HEK293 (cell line): ENCODE measurements around the gene TNS1.

Source experiments
- CTCF ChIA-PET: fragments of 350-600 bp; formaldehyde crosslinking; extraction: SDS; loops from one replicate; lab custom pipeline; 2021; ENCODE audit warnings: antibody characterized with exemption; lab: Yijun Ruan, JAX
- POLR2A ChIA-PET: fragments of 300-600 bp; formaldehyde crosslinking; extraction: SDS; loops from one replicate; lab custom pipeline; 2020; ENCODE audit warnings: antibody characterized with exemption, inconsistent platforms; lab: Yijun Ruan, JAX
- H3K27ac ChIP-seq: fragments of 200-500 bp; sonication (Bioruptor generic); 2 replicates; pipeline ENCODE4 v1.5.1; 2014; ENCODE audit warnings: low read depth, low read length, control low read depth, inconsistent platforms; ENCODE audit errors: extremely low read depth
- H3K36me3 ChIP-seq, 2 experiments: fragments of 200-500 bp in 1 of 2; sonication (Bioruptor generic) in 1 of 2; 1 replicate in 1 of 2; 2 replicates in 1 of 2; pipeline ENCODE4 v1.5.1; 2014 to 2017; ENCODE audit warnings: inconsistent platforms in 2 of 2, low read length in 2 of 2; ENCODE audit not compliant: control insufficient read depth in 2 of 2, insufficient read depth in 1 of 2
- H3K4me1 ChIP-seq: fragments of 200-500 bp; sonication (Bioruptor generic); 2 replicates; pipeline ENCODE4 v1.5.1; 2014; ENCODE audit warnings: mild to moderate bottlenecking, low read length, inconsistent platforms; ENCODE audit not compliant: control insufficient read depth, insufficient read depth
- H3K4me3 ChIP-seq: 2 replicates; pipeline ENCODE4 v1.5.1; 2011; ENCODE audit warnings: low read depth, mild to moderate bottlenecking, control low read depth, low read length, moderate library complexity
- H3K9me3 ChIP-seq: fragments of 200-500 bp; sonication (Bioruptor generic); 2 replicates; pipeline ENCODE4 v1.5.1; 2014; ENCODE audit warnings: low read depth, low read length, inconsistent platforms; ENCODE audit not compliant: control insufficient read depth, insufficient read depth
- GFI1B ChIP-seq: fragments of 450-650 bp; formaldehyde crosslinking; IDR thresholded peaks from 2 replicates; pipeline ENCODE4 v1.5.1; 2016; ENCODE audit warnings: missing biosample characterization, missing genetic modification characterization
- OSR2 ChIP-seq: fragments of 450-650 bp; formaldehyde crosslinking; IDR thresholded peaks from 2 replicates; pipeline ENCODE4 v1.5.1; 2016; ENCODE audit warnings: missing biosample characterization, missing genetic modification characterization
- PRDM4 ChIP-seq: fragments of 450-650 bp; formaldehyde crosslinking; IDR thresholded peaks from 2 replicates; pipeline ENCODE4 v1.5.1; 2017; ENCODE audit warnings: missing biosample characterization, missing genetic modification characterization
- RBAK ChIP-seq: fragments of 450-650 bp; formaldehyde crosslinking; IDR thresholded peaks from 2 replicates; pipeline ENCODE4 v1.5.1; 2016; ENCODE audit warnings: missing biosample characterization, missing genetic modification characterization
- ZBTB8A ChIP-seq: fragments of 450-650 bp; formaldehyde crosslinking; IDR thresholded peaks from 2 replicates; pipeline ENCODE4 v1.5.1; 2016; ENCODE audit warnings: missing biosample characterization, missing genetic modification characterization
- ZIC2 ChIP-seq: fragments of 450-650 bp; formaldehyde crosslinking; IDR thresholded peaks from 2 replicates; pipeline ENCODE4 v1.5.1; 2016; ENCODE audit warnings: missing biosample characterization, missing genetic modification characterization
- ZNF10 ChIP-seq: fragments of 450-650 bp; formaldehyde crosslinking; IDR thresholded peaks from 2 replicates; pipeline ENCODE4 v1.5.1; 2017; ENCODE audit warnings: missing biosample characterization, missing genetic modification characterization
- ZNF140 ChIP-seq: fragments of 450-650 bp; formaldehyde crosslinking; IDR thresholded peaks from 2 replicates; pipeline ENCODE4 v1.5.1; 2016; ENCODE audit warnings: missing biosample characterization, missing genetic modification characterization
- ZNF26 ChIP-seq: fragments of 450-650 bp; formaldehyde crosslinking; IDR thresholded peaks from 2 replicates; pipeline ENCODE4 v1.5.1; 2016; ENCODE audit warnings: missing biosample characterization, missing genetic modification characterization
- ZNF501 ChIP-seq: fragments of 450-650 bp; formaldehyde crosslinking; IDR thresholded peaks from 2 replicates; pipeline ENCODE4 v1.5.1; 2016; ENCODE audit warnings: missing biosample characterization, missing genetic modification characterization
- ZNF530 ChIP-seq: fragments of 450-650 bp; formaldehyde crosslinking; IDR thresholded peaks from 2 replicates; pipeline ENCODE4 v1.5.1; 2016; ENCODE audit warnings: low read depth, missing biosample characterization, missing genetic modification characterization
- ZNF639 ChIP-seq: fragments of 450-650 bp; formaldehyde crosslinking; IDR thresholded peaks from 2 replicates; pipeline ENCODE4 v1.5.1; 2016; ENCODE audit warnings: missing biosample characterization, missing genetic modification characterization
- ZNF704 ChIP-seq: fragments of 450-650 bp; formaldehyde crosslinking; IDR thresholded peaks from 2 replicates; pipeline ENCODE4 v1.5.1; 2016; ENCODE audit warnings: missing biosample characterization, missing genetic modification characterization
- ZNF768 ChIP-seq: fragments of 450-650 bp; formaldehyde crosslinking; IDR thresholded peaks from 2 replicates; pipeline ENCODE4 v1.5.1; 2018; ENCODE audit warnings: missing biosample characterization, mild to moderate bottlenecking, missing genetic modification characterization
- ZNF776 ChIP-seq: fragments of 450-650 bp; formaldehyde crosslinking; IDR thresholded peaks from 2 replicates; pipeline ENCODE4 v1.5.0; 2017; ENCODE audit warnings: missing biosample characterization, missing genetic modification characterization, borderline replicate concordance
- TF ChIP-seq, protein P1 (sequence below): fragments of 450-650 bp; formaldehyde crosslinking; conservative IDR thresholded peaks from 2 replicates; pipeline ENCODE4 v1.5.1; 2016; ENCODE audit warnings: low read depth, missing biosample characterization, missing genetic modification characterization
- TF ChIP-seq, protein P2 (sequence below): fragments of 450-650 bp; IDR thresholded peaks from 2 replicates; pipeline ENCODE4 v1.5.1; 2018; ENCODE audit warnings: missing biosample characterization, mild to moderate bottlenecking, missing genetic modification characterization

The TNS1 gene

DNA sequence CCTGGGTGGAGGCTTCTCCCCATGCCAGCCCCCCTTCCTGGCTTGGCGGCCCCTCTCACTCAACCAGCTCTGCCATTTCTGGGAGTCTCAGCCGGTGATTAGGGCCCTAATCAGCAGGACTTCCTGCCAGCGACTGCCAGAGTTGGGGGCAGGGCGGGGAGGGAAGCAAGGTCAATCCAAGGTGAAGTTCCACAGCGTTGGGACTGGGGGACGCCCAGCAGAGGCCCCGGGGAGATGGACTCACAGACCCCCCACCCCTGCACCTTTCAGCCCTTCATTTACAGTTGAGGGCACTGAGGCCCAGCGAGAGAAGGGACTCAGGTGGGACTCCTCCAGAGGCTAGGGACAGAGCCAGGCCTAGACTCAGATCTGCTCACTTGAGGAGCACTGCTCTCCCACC is 65.3 kb downstream of the TNS1 start:
- no peaks in the 10 kb centered on the region for H3K36me3 ChIP-seq
- POLR2A ChIA-PET: no interaction called here
- no peak for TF ChIP-seq OSR2
- no peak for TF ChIP-seq ZNF26 (tag by site-specific recombination)
- TF ChIP-seq, all 188 proteins: peak for 0
- Histone ChIP-seq H3K27ac (no peak overlapping the region), H3K4me1 (no peaks in the 10 kb centered on the region), H3K4me3 (no peak overlapping the region), H3K9me3 (no peaks in the 10 kb centered on the region)
- CTCF ChIA-PET: no interaction called here

GRCh38 chr2:217936952-217937351 is 65.8 kb downstream of the TNS1 start:
- Histone ChIP-seq H3K4me3 (no peak overlapping the region), H3K27ac (no peak overlapping the region), H3K36me3 (no peaks in the 10 kb centered on the region), H3K4me1 (no peaks in the 10 kb centered on the region), H3K9me3 (no peaks in the 10 kb centered on the region)
- ChIA-PET POLR2A (no interaction called here), CTCF (no interaction called here)
- no peak for TF ChIP-seq ZNF639 (tag by site-specific recombination)
- TF ChIP-seq GFI1B (tag by site-specific recombination): no peak
- TF ChIP-seq, protein P1, sequence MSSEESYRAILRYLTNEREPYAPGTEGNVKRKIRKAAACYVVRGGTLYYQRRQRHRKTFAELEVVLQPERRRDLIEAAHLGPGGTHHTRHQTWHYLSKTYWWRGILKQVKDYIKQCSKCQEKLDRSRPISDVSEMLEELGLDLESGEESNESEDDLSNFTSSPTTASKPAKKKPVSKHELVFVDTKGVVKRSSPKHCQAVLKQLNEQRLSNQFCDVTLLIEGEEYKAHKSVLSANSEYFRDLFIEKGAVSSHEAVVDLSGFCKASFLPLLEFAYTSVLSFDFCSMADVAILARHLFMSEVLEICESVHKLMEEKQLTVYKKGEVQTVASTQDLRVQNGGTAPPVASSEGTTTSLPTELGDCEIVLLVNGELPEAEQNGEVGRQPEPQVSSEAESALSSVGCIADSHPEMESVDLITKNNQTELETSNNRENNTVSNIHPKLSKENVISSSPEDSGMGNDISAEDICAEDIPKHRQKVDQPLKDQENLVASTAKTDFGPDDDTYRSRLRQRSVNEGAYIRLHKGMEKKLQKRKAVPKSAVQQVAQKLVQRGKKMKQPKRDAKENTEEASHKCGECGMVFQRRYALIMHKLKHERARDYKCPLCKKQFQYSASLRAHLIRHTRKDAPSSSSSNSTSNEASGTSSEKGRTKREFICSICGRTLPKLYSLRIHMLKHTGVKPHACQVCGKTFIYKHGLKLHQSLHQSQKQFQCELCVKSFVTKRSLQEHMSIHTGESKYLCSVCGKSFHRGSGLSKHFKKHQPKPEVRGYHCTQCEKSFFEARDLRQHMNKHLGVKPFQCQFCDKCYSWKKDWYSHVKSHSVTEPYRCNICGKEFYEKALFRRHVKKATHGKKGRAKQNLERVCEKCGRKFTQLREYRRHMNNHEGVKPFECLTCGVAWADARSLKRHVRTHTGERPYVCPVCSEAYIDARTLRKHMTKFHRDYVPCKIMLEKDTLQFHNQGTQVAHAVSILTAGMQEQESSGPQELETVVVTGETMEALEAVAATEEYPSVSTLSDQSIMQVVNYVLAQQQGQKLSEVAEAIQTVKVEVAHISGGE (tag by site-specific recombination): no peak
- no peak for TF ChIP-seq ZIC2
- TF ChIP-seq ZNF10 (tag by site-specific recombination): no peak
- no peak for TF ChIP-seq ZNF26 (tag by site-specific recombination)
- TF ChIP-seq ZNF704 (tag by site-specific recombination): no peak
- no peak for TF ChIP-seq ZNF776 (tag by site-specific recombination)
- no peak for TF ChIP-seq ZNF768 (tag by site-specific recombination)
- TF ChIP-seq ZNF140 (tag by site-specific recombination): no peak
- no peak for TF ChIP-seq ZNF501 (tag by site-specific recombination)
- no peak for TF ChIP-seq ZBTB8A (tag by site-specific recombination)
- no peak for TF ChIP-seq PRDM4 (tag by site-specific recombination)
- no peak for TF ChIP-seq RBAK (tag by site-specific recombination)
- TF ChIP-seq, protein P2, sequence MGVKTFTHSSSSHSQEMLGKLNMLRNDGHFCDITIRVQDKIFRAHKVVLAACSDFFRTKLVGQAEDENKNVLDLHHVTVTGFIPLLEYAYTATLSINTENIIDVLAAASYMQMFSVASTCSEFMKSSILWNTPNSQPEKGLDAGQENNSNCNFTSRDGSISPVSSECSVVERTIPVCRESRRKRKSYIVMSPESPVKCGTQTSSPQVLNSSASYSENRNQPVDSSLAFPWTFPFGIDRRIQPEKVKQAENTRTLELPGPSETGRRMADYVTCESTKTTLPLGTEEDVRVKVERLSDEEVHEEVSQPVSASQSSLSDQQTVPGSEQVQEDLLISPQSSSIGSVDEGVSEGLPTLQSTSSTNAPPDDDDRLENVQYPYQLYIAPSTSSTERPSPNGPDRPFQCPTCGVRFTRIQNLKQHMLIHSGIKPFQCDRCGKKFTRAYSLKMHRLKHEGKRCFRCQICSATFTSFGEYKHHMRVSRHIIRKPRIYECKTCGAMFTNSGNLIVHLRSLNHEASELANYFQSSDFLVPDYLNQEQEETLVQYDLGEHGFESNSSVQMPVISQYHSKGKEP (tag by site-specific recombination): no peak
- no peak for TF ChIP-seq ZNF530
